IMR-90 (cell line): ENCODE data around the gene OAS1. TPM values are rescaled to one million over a fixed set of nuclear protein-coding genes. Genes with fewer than 3 reads are reported as not detected.

Source experiments
- ATAC-seq: fragments of 200-7000 bp; cut with Tn5 transposase; 2 replicates; pipeline ENCODE4 v1.9.1; 2020; ENCODE audit warnings: low read depth, mild to moderate bottlenecking, moderate library complexity
- BruUV-seq: library from RNA; stranded (reverse); fragments of 400-500 nt; replicated peaks from 2 replicates; lab custom pipeline; 2021; lab: Mats Ljungman, UMichigan
- CTCF ChIA-PET: fragments of 300-600 bp; formaldehyde crosslinking; extraction: SDS; loops from one replicate; lab custom pipeline; 2021; ENCODE audit warnings: antibody characterized with exemption; lab: Yijun Ruan, JAX
- POLR2A ChIA-PET: fragments of 300-600 bp; sonication (Branson Sonifier 250); formaldehyde crosslinking; loops from one replicate; lab custom pipeline; 2022; ENCODE audit warnings: antibody characterized with exemption; ENCODE audit not compliant: unreplicated experiment; lab: Charles Lee
- DNase-seq: peaks from one replicate; pipeline ENCODE4 v3.0.0; 2013
- H2AFZ ChIP-seq: replicated peaks from 2 replicates; pipeline ENCODE3; 2013; ENCODE audit warnings: low read length, mild to moderate bottlenecking; ENCODE audit not compliant: poor library complexity
- H2AK5ac ChIP-seq: 2 replicates; pipeline ENCODE4 v1.6.1; 2013; ENCODE audit warnings: low read depth, low read length, inconsistent platforms
- H2AK9ac ChIP-seq: replicated peaks from 2 replicates; pipeline ENCODE3; 2013; ENCODE audit warnings: mild to moderate bottlenecking, low read depth, low read length, moderate library complexity; ENCODE audit not compliant: poor library complexity
- H2BK120ac ChIP-seq: 2 replicates; pipeline ENCODE4 v1.6.1; 2013; ENCODE audit warnings: low read depth, low read length, inconsistent platforms
- H2BK15ac ChIP-seq: 3 replicates; pipeline ENCODE4 v1.6.1; 2013; ENCODE audit warnings: low read depth, low read length, inconsistent platforms
- H2BK20ac ChIP-seq: 2 replicates; pipeline ENCODE4 v1.6.1; 2013; ENCODE audit warnings: low read depth, mild to moderate bottlenecking, inconsistent platforms, low read length, moderate library complexity
- H2BK5ac ChIP-seq: 2 replicates; pipeline ENCODE4 v1.6.1; 2013; ENCODE audit warnings: mild to moderate bottlenecking, low read depth, low read length, inconsistent platforms; ENCODE audit not compliant: poor library complexity, severe bottlenecking
- H3K14ac ChIP-seq: replicated peaks from 2 replicates; pipeline ENCODE4 v1.6.1; 2013; ENCODE audit warnings: low read depth, low read length, inconsistent platforms
- H3K18ac ChIP-seq: 2 replicates; pipeline ENCODE4 v1.6.1; 2013; ENCODE audit warnings: low read depth, low read length, control low read depth
- H3K23ac ChIP-seq: 2 replicates; pipeline ENCODE4 v1.6.1; 2013; ENCODE audit warnings: low read depth, low read length, inconsistent platforms
- H3K27ac ChIP-seq: 2 replicates; pipeline ENCODE4 v1.5.1; 2013; ENCODE audit warnings: mild to moderate bottlenecking, control low read depth, low read length; ENCODE audit not compliant: insufficient read depth
- H3K27me3 ChIP-seq: 2 replicates; pipeline ENCODE4 v1.6.1; 2013; ENCODE audit warnings: low read length; ENCODE audit not compliant: control insufficient read depth, insufficient read depth
- H3K36me3 ChIP-seq: 2 replicates; pipeline ENCODE4 v1.6.1; 2013; ENCODE audit warnings: low read length, mixed read lengths; ENCODE audit not compliant: control insufficient read depth, insufficient read depth
- H3K4ac ChIP-seq: 2 replicates; pipeline ENCODE4 v1.6.1; 2013; ENCODE audit warnings: low read depth, low read length, inconsistent platforms
- H3K4me1 ChIP-seq: 2 replicates; pipeline ENCODE4 v1.6.1; 2013; ENCODE audit warnings: low read length, mixed read lengths; ENCODE audit not compliant: control insufficient read depth, insufficient read depth
- H3K4me2 ChIP-seq: 2 replicates; pipeline ENCODE4 v1.6.1; 2013; ENCODE audit warnings: low read depth, mild to moderate bottlenecking, control low read depth, low read length, moderate library complexity
- H3K4me3 ChIP-seq: 2 replicates; pipeline ENCODE4 v1.5.1; 2013; ENCODE audit warnings: low read depth, mild to moderate bottlenecking, control low read depth, low read length, moderate library complexity; ENCODE audit not compliant: insufficient read depth
- H3K56ac ChIP-seq: 2 replicates; pipeline ENCODE4 v1.6.1; 2013; ENCODE audit warnings: low read length, inconsistent platforms; ENCODE audit not compliant: insufficient read depth; ENCODE audit errors: extremely low read depth
- H3K79me1 ChIP-seq, 2 experiments: 2 replicates each; pipeline ENCODE4 v1.6.1; 2013; ENCODE audit warnings: low read length in 2 of 2, inconsistent platforms in 1 of 2, low read depth in 1 of 2
- H3K9ac ChIP-seq: 2 replicates; pipeline ENCODE4 v1.6.1; 2013; ENCODE audit warnings: low read depth, low read length, control low read depth
- H3K9me1 ChIP-seq: 2 replicates; pipeline ENCODE4 v1.6.1; 2013; ENCODE audit warnings: low read length, inconsistent platforms; ENCODE audit not compliant: insufficient read depth
- H3K9me3 ChIP-seq: 2 replicates; pipeline ENCODE4 v1.6.1; 2013; ENCODE audit warnings: low read length; ENCODE audit not compliant: control insufficient read depth, insufficient read depth
- H4K20me1 ChIP-seq: 2 replicates; pipeline ENCODE4 v1.6.1; 2013; ENCODE audit warnings: low read length, inconsistent platforms; ENCODE audit not compliant: insufficient read depth
- H4K5ac ChIP-seq: 2 replicates; pipeline ENCODE4 v1.6.1; 2013; ENCODE audit warnings: mild to moderate bottlenecking, low read depth, low read length, control low read depth
- H4K8ac ChIP-seq, 2 experiments: 2 replicates each; pipeline ENCODE4 v1.6.1; 2013; ENCODE audit warnings: low read depth in 2 of 2, low read length in 2 of 2, control low read depth in 1 of 2, inconsistent platforms in 1 of 2
- H4K91ac ChIP-seq: 2 replicates; pipeline ENCODE4 v1.6.1; 2013; ENCODE audit warnings: low read depth, low read length, inconsistent platforms; ENCODE audit not compliant: insufficient read depth
- BHLHE40 ChIP-seq: fragments of 150-350 bp; IDR thresholded peaks from 2 replicates; pipeline ENCODE4 v1.6.1; 2016; ENCODE audit warnings: mild to moderate bottlenecking, low read depth, low read length
- MAFK ChIP-seq: IDR thresholded peaks from 2 replicates; pipeline ENCODE4 v1.6.1; 2012; ENCODE audit warnings: low read depth, low read length, improper control_type of control experiment
- MXI1 ChIP-seq: IDR thresholded peaks from 2 replicates; pipeline ENCODE4 v1.6.1; 2012; ENCODE audit warnings: low read depth, mild to moderate bottlenecking, low read length, moderate library complexity, borderline replicate concordance
- NFE2L2 ChIP-seq: fragments of 150-350 bp; IDR thresholded peaks from 2 replicates; pipeline ENCODE4 v1.6.1; 2016; ENCODE audit warnings: low read depth, mild to moderate bottlenecking, low read length
- RAD21 ChIP-seq: IDR thresholded peaks from 2 replicates; pipeline ENCODE4 v1.6.1; 2012; ENCODE audit warnings: low read length, improper control_type of control experiment
- RFX5 ChIP-seq: IDR thresholded peaks from 2 replicates; pipeline ENCODE4 v1.8.0; 2012; ENCODE audit warnings: low read depth, mild to moderate bottlenecking, low read length, moderate library complexity
- WGBS, 2 experiments: methylation state at CpG; one replicate each; pipeline versions ENCODE4 v1.1.5 to v1.1.7; 2013; ENCODE audit warnings: missing lambda C conversion rate in 2 of 2; ENCODE audit not compliant: insufficient read length in 1 of 2; ENCODE audit errors: extremely low coverage in 2 of 2; 5-methylcytosine and 5-hydroxymethylcytosine counted together
- dilution Hi-C: fragments of 300-500 bp; cut with HindIII; formaldehyde crosslinking; loops from one replicate; pipeline ENCODE4 v1.14.3; 2018; ENCODE audit warnings: low sequenced_read_pairs; ENCODE audit not compliant: unreplicated experiment
- in situ Hi-C: fragments of 300-500 bp; cut with MboI; formaldehyde crosslinking; loops from 3 replicates; pipeline ENCODE4 v1.14.3; 2019; ENCODE audit warnings: low sequenced_read_pairs, inconsistent platforms, mixed read lengths
- intact Hi-C: fragments of 100-400 bp; cut with micrococcal nuclease; formaldehyde crosslinking; loops from 2 replicates; pipeline ENCODE4 v1.10.0; 2022
- polyA plus RNA-seq, 3 experiments: library from polyadenylated mRNA; depleted of rRNA; stranded (reverse); fragments of >200 nt; gene quantifications; 2 replicates each; pipeline ENCODE4 v1.2.3, GENCODE V29; 2012; ENCODE audit warnings: low replicate concordance in 1 of 3
- total RNA-seq: library from RNA; depleted of rRNA; stranded (reverse); fragments of >200 nt; gene quantifications from 2 replicates; pipeline ENCODE4 v1.2.3, GENCODE V29; 2012
- TF ChIP-seq, protein P1 (sequence below): fragments of 150-350 bp; IDR thresholded peaks from 2 replicates; pipeline ENCODE4 v1.6.1; 2016; ENCODE audit warnings: low read depth, mild to moderate bottlenecking, low read length, moderate library complexity, borderline replicate concordance
- TF ChIP-seq, protein P2 (sequence below): fragments of 150-350 bp; IDR thresholded peaks from 2 replicates; pipeline ENCODE4 v1.6.1; 2017; ENCODE audit warnings: mild to moderate bottlenecking, antibody characterized with exemption, low read length, low read depth

The OAS1 gene
- total and polyA plus RNA-seq, 2 of the 4 experiments (the other 2 are of a cell fraction): not detected

DNA sequence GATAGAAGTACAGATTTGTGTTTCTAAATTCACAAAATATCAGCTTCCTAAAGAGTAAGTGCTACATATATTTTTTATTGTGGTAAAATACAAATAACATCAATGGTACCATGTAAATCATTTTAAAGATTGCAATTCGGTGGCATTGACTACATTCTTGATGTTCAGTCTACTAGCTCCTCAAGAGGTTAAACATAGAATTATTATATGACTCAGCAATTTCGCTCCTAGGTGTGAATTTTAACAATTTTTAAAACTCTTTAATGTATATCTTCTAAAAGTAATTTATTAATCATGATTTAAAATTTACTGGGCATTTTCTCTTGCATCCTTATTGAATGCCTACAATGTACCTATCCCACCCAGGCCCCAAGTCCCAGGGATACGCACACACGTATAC, 29.8 kb upstream of the OAS1 start:
- no peak overlapping the region for H2AK5ac ChIP-seq
- no peak overlapping the region for H3K4me3 ChIP-seq
- H2BK15ac ChIP-seq: no peak overlapping the region
- no peak overlapping the region for H3K14ac ChIP-seq
- no peak overlapping the region for H2BK20ac ChIP-seq
- H3K9me3 ChIP-seq: no peaks in the 10 kb centered on the region
- no peaks in the 10 kb centered on the region for H3K36me3 ChIP-seq
- no peak overlapping the region for H3K9ac ChIP-seq
- no peak for DNase-seq
- ATAC-seq: no peak
- POLR2A ChIA-PET: no interaction called here
- H2BK120ac ChIP-seq: no peak overlapping the region
- BruUV-seq: no TSS peak
- no peak overlapping the region for H3K18ac ChIP-seq
- H3K9me1 ChIP-seq: no peaks in the 10 kb centered on the region
- H3K56ac ChIP-seq: no peak overlapping the region
- no peak overlapping the region for H4K91ac ChIP-seq
- no peak overlapping the region for H4K5ac ChIP-seq
- no peak overlapping the region for H3K23ac ChIP-seq
- H3K79me1 ChIP-seq: no peaks in the 10 kb centered on the region
- H2BK5ac ChIP-seq: no peak overlapping the region
- H4K20me1 ChIP-seq: no peaks in the 10 kb centered on the region
- TF ChIP-seq NFE2L2 (peak; percentile 82), RAD21 (no peak), MAFK (peak; percentile 84), BHLHE40 (no peak), RFX5 (no peak), MXI1 (no peak)
- TF ChIP-seq, protein P1, sequence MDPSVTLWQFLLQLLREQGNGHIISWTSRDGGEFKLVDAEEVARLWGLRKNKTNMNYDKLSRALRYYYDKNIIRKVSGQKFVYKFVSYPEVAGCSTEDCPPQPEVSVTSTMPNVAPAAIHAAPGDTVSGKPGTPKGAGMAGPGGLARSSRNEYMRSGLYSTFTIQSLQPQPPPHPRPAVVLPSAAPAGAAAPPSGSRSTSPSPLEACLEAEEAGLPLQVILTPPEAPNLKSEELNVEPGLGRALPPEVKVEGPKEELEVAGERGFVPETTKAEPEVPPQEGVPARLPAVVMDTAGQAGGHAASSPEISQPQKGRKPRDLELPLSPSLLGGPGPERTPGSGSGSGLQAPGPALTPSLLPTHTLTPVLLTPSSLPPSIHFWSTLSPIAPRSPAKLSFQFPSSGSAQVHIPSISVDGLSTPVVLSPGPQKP: no peak
- TF ChIP-seq, protein P2, sequence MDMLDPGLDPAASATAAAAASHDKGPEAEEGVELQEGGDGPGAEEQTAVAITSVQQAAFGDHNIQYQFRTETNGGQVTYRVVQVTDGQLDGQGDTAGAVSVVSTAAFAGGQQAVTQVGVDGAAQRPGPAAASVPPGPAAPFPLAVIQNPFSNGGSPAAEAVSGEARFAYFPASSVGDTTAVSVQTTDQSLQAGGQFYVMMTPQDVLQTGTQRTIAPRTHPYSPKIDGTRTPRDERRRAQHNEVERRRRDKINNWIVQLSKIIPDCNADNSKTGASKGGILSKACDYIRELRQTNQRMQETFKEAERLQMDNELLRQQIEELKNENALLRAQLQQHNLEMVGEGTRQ: no peak
- no peak overlapping the region for H2AFZ ChIP-seq
- in situ Hi-C loops: no loop called here
- H3K4me1 ChIP-seq: no peaks in the 10 kb centered on the region
- dilution Hi-C loops: no loop called here
- no peak overlapping the region for H3K27ac ChIP-seq
- no peak overlapping the region for H3K4me2 ChIP-seq
- H2AK9ac ChIP-seq: no peak overlapping the region
- no peaks in the 10 kb centered on the region for H3K27me3 ChIP-seq
- WGBS, 2 experiments: no CpG with 5 or more reads among the region's 4 CpGs
- intact Hi-C loops: no loop called here
- no peak overlapping the region for H4K8ac ChIP-seq
- no peak overlapping the region for H3K4ac ChIP-seq
- CTCF ChIA-PET: no interaction called here
